Neural cell (in vitro differentiated cells): Measurements from ENCODE around the gene SNCB. TPM values are rescaled to one million over a fixed set of nuclear protein-coding genes. Genes with fewer than 3 reads are reported as not detected.

Source experiments
- H2AFZ ChIP-seq: fragments of 200-600, 300-800 bp; sonication (generic), shearing (Covaris generic); 2 replicates; pipeline ENCODE4 v1.6.0; 2014; ENCODE audit warnings: low read depth, mild to moderate bottlenecking, antibody characterized with exemption, low read length, moderate library complexity
- H3F3A ChIP-seq: fragments of 200-600 bp; shearing (Covaris generic); 2 replicates; pipeline ENCODE4 v1.6.1; 2016; ENCODE audit warnings: mild to moderate bottlenecking, moderate library complexity, mixed read lengths, antibody characterized with exemption, low read length; ENCODE audit not compliant: insufficient read depth, poor library complexity, severe bottlenecking
- H3K27ac ChIP-seq: fragments of 200-600, 300-800 bp; sonication (generic), shearing (Covaris generic); 2 replicates; pipeline ENCODE4 v1.5.1; 2014; ENCODE audit warnings: mild to moderate bottlenecking, low read length, moderate library complexity
- H3K27me3 ChIP-seq: fragments of 300-800, 200-600 bp; sonication (generic), shearing (Covaris generic); 2 replicates; pipeline ENCODE4 v1.6.0; 2014; ENCODE audit warnings: mild to moderate bottlenecking, low read depth, low read length, moderate library complexity; ENCODE audit not compliant: insufficient read depth
- H3K36me3 ChIP-seq: fragments of 300-800, 200-600 bp; sonication (generic), shearing (Covaris generic); 2 replicates; pipeline ENCODE4 v1.5.1; 2014; ENCODE audit warnings: mild to moderate bottlenecking, antibody characterized with exemption, low read length, moderate library complexity; ENCODE audit not compliant: insufficient read depth
- H3K4me2 ChIP-seq: fragments of 300-800, 200-600 bp; sonication (generic), shearing (Covaris generic); 2 replicates; pipeline ENCODE4 v1.6.0; 2014; ENCODE audit warnings: mild to moderate bottlenecking, low read length
- H3K4me3 ChIP-seq: fragments of 300-800, 200-600 bp; sonication (generic), shearing (Covaris generic); 2 replicates; pipeline ENCODE4 v1.5.1; 2014; ENCODE audit warnings: mild to moderate bottlenecking, low read length, moderate library complexity
- H3K79me2 ChIP-seq: fragments of 200-600 bp; shearing (Covaris generic); replicated peaks from 2 replicates; pipeline ENCODE4 v1.6.0; 2014; ENCODE audit warnings: mild to moderate bottlenecking, low read length, moderate library complexity; ENCODE audit not compliant: insufficient read depth
- H3K9ac ChIP-seq: fragments of 300-800, 200-600 bp; sonication (generic), shearing (Covaris generic); 2 replicates; pipeline ENCODE4 v1.6.1; 2016; ENCODE audit warnings: mild to moderate bottlenecking, low read length, mixed read lengths
- H3K9me2 ChIP-seq: fragments of 200-600 bp; shearing (Covaris generic); 2 replicates; pipeline ENCODE4 v1.6.1; 2016; ENCODE audit warnings: mild to moderate bottlenecking, low read length, mixed read lengths; ENCODE audit not compliant: insufficient read depth
- H3K9me3 ChIP-seq: fragments of 200-600, 300-800 bp; sonication (generic), shearing (Covaris generic); 2 replicates; pipeline ENCODE4 v1.6.1; 2016; ENCODE audit warnings: mild to moderate bottlenecking, mixed run types, low read length, moderate library complexity, mixed read lengths
- H4K20me1 ChIP-seq: fragments of 200-600 bp; shearing (Covaris generic); 2 replicates; pipeline ENCODE4 v1.6.1; 2016; ENCODE audit warnings: mild to moderate bottlenecking, mixed run types; ENCODE audit not compliant: insufficient read depth
- EP300 ChIP-seq: fragments of 450-650 bp; conservative IDR thresholded peaks from 2 replicates; pipeline ENCODE4 v1.6.1; 2014; ENCODE audit warnings: antibody characterized with exemption, mild to moderate bottlenecking, moderate library complexity; ENCODE audit not compliant: poor library complexity, severe bottlenecking
- EZH2 ChIP-seq: fragments of 200-600, 300-800 bp; shearing (Covaris generic), sonication (generic); IDR thresholded peaks from 2 replicates; pipeline ENCODE4 v1.6.1; 2014; ENCODE audit warnings: antibody characterized with exemption, low read length, borderline replicate concordance, mild to moderate bottlenecking; ENCODE audit not compliant: insufficient read depth, poor library complexity, severe bottlenecking
- MXI1 ChIP-seq: fragments of 450-650 bp; conservative IDR thresholded peaks from 2 replicates; pipeline ENCODE4 v1.6.1; 2014; ENCODE audit warnings: antibody characterized with exemption, mild to moderate bottlenecking; ENCODE audit not compliant: poor library complexity, severe bottlenecking
- POLR2AphosphoS5 ChIP-seq: IDR thresholded peaks from 2 replicates; pipeline ENCODE4 v1.6.1; 2012
- RAD21 ChIP-seq: fragments of 450-650 bp; conservative IDR thresholded peaks from 2 replicates; pipeline ENCODE4 v1.6.1; 2014; ENCODE audit warnings: antibody characterized with exemption, mild to moderate bottlenecking, moderate library complexity
- SMC3 ChIP-seq: fragments of 450-650 bp; conservative IDR thresholded peaks from 2 replicates; pipeline ENCODE4 v1.6.1; 2014; ENCODE audit warnings: antibody characterized with exemption, mild to moderate bottlenecking, moderate library complexity; ENCODE audit not compliant: poor library complexity
- TAF1 ChIP-seq: IDR thresholded peaks from 2 replicates; pipeline ENCODE4 v1.6.1; 2012; ENCODE audit warnings: low read depth
- polyA plus RNA-seq: library from polyadenylated mRNA; depleted of rRNA; stranded (reverse); fragments of >200 nt; gene quantifications from 2 replicates; pipeline ENCODE4 v1.2.3, GENCODE V29; 2014
- TF ChIP-seq, protein P1 (sequence below): IDR thresholded peaks from 2 replicates; pipeline ENCODE4 v1.6.1; 2012; ENCODE audit warnings: borderline replicate concordance
- TF ChIP-seq, protein P2 (sequence below): fragments of 450-650 bp; IDR thresholded peaks from 2 replicates; pipeline ENCODE4 v1.5.1; 2014; ENCODE audit warnings: antibody characterized with exemption, mild to moderate bottlenecking, moderate library complexity; ENCODE audit not compliant: poor library complexity, severe bottlenecking

SNCB gene
- polyA plus RNA-seq, 1 donor from 2014 or later, result 10.1 TPM

DNA sequence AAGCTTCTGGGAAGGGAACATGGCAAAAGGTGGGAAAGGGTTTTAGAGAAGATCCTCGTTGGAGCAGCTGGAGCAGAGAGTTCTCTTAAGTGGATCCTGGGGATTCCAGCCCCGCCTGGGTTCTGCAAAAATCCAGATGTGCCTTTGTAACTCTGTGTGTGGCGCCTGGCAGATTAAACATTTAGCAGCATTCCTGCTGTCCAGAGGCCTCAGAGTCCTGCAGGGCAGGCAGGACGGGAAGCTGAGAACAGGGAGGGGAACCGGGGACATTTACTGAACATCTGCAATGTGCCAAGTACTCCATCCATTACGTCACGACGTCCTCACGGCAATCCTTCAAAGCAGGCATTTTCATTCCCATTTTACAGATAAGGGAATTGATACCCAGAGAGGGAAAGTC lies 6.1 kb upstream of the SNCB start:
- no peaks in the 10 kb centered on the region for H3K79me2 ChIP-seq
- TF ChIP-seq MXI1 (no peak), EP300 (no peak), POLR2AphosphoS5 (no peak), RAD21 (no peak), EZH2 (no peak), SMC3 (no peak), TAF1 (no peak)
- TF ChIP-seq, protein P1, sequence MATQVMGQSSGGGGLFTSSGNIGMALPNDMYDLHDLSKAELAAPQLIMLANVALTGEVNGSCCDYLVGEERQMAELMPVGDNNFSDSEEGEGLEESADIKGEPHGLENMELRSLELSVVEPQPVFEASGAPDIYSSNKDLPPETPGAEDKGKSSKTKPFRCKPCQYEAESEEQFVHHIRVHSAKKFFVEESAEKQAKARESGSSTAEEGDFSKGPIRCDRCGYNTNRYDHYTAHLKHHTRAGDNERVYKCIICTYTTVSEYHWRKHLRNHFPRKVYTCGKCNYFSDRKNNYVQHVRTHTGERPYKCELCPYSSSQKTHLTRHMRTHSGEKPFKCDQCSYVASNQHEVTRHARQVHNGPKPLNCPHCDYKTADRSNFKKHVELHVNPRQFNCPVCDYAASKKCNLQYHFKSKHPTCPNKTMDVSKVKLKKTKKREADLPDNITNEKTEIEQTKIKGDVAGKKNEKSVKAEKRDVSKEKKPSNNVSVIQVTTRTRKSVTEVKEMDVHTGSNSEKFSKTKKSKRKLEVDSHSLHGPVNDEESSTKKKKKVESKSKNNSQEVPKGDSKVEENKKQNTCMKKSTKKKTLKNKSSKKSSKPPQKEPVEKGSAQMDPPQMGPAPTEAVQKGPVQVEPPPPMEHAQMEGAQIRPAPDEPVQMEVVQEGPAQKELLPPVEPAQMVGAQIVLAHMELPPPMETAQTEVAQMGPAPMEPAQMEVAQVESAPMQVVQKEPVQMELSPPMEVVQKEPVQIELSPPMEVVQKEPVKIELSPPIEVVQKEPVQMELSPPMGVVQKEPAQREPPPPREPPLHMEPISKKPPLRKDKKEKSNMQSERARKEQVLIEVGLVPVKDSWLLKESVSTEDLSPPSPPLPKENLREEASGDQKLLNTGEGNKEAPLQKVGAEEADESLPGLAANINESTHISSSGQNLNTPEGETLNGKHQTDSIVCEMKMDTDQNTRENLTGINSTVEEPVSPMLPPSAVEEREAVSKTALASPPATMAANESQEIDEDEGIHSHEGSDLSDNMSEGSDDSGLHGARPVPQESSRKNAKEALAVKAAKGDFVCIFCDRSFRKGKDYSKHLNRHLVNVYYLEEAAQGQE, result no peak
- TF ChIP-seq, protein P2, sequence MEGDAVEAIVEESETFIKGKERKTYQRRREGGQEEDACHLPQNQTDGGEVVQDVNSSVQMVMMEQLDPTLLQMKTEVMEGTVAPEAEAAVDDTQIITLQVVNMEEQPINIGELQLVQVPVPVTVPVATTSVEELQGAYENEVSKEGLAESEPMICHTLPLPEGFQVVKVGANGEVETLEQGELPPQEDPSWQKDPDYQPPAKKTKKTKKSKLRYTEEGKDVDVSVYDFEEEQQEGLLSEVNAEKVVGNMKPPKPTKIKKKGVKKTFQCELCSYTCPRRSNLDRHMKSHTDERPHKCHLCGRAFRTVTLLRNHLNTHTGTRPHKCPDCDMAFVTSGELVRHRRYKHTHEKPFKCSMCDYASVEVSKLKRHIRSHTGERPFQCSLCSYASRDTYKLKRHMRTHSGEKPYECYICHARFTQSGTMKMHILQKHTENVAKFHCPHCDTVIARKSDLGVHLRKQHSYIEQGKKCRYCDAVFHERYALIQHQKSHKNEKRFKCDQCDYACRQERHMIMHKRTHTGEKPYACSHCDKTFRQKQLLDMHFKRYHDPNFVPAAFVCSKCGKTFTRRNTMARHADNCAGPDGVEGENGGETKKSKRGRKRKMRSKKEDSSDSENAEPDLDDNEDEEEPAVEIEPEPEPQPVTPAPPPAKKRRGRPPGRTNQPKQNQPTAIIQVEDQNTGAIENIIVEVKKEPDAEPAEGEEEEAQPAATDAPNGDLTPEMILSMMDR, result no peak

DNA sequence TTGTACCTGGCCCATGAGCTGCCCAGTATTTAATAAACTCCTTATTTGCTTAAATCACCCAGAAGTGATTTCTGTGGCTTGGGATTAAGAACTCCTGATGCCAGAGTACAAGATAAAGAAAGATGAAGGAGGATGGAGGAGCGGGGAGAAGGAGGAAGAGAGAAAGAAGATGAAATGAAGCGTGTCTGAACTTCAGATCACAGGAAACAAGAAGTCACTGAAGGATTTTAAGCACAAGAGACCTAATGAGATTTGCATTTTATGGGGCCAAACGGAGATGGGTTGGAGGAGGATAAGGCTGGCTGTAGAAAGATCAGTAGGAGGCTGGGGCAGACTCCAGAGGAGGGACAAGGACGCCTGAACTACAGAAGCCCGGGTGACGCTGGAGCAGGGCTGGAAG lies 3.3 kb upstream of the SNCB start:
- Histone ChIP-seq H2AFZ (no peak overlapping the region), H3K9ac (no peak overlapping the region), H3K4me2 (no peak overlapping the region), H3K27ac (no peak overlapping the region), H3K9me2 (no peaks in the 10 kb centered on the region), H4K20me1 (no peaks in the 10 kb centered on the region), H3K4me3 (no peak overlapping the region), H3K36me3 (no peaks in the 10 kb centered on the region), H3K27me3 (peaks cover 39% of the 10 kb centered on the region), H3K9me3 (no peaks in the 10 kb centered on the region), H3K79me2 (no peaks in the 10 kb centered on the region), H3F3A (no peaks in the 10 kb centered on the region)
- TF ChIP-seq MXI1, result no peak
- no peak for TF ChIP-seq EP300
- no peak for TF ChIP-seq EZH2
- TF ChIP-seq, protein P2, result no peak
- no peak for TF ChIP-seq TAF1
- TF ChIP-seq RAD21, result no peak
- TF ChIP-seq POLR2AphosphoS5, result no peak
- TF ChIP-seq, protein P1, result no peak
- no peak for TF ChIP-seq SMC3

More for the DNA sequence above, 6.1 kb upstream of the SNCB start:
- Histone ChIP-seq H3K9me2 (no peaks in the 10 kb centered on the region), H3K4me2 (no peak overlapping the region), H3K9me3 (no peaks in the 10 kb centered on the region), H3K4me3 (no peak overlapping the region), H4K20me1 (no peaks in the 10 kb centered on the region), H3K36me3 (no peaks in the 10 kb centered on the region), H2AFZ (no peak overlapping the region), H3F3A (no peaks in the 10 kb centered on the region), H3K9ac (no peak overlapping the region), H3K27ac (no peak overlapping the region), H3K27me3 (peaks cover 12% of the 10 kb centered on the region)
